HG03060 (cell line): ENCODE results near the gene SAFB2.

ENCODE experiments used
- ATAC-seq: cut with Tn5 transposase; IDR thresholded peaks from one replicate; pipeline ENCODE4 v1.9.1; 2021; ENCODE audit warnings: low read depth, moderate number of reproducible peaks; ENCODE audit not compliant: unreplicated experiment

SAFB2 gene

GRCh38 chr19:5635427-5635826, 12.9 kb upstream of the SAFB2 start:
- no peak for ATAC-seq

- ATAC-seq: no peak
Observed at GRCh38 chr19:5632657-5633056, 10.1 kb upstream of the SAFB2 start.

GRCh38 chr19:5632241-5632612, 9.7 kb upstream of the SAFB2 start:
- ATAC-seq: no peak

GRCh38 chr19:5631567-5632240, 9.1 kb upstream of the SAFB2 start:
- no peak for ATAC-seq

- no peak for ATAC-seq
Observed at GRCh38 chr19:5628919-5629481, 6.4 kb upstream of the SAFB2 start.

GRCh38 chr19:5628461-5628860, 5.9 kb upstream of the SAFB2 start:
- no peak for ATAC-seq

- no peak for ATAC-seq
Observed at GRCh38 chr19:5627395-5627904, 4.9 kb upstream of the SAFB2 start.

- no peak for ATAC-seq
Observed at GRCh38 chr19:5625641-5626040, 3.1 kb upstream of the SAFB2 start.

GRCh38 chr19:5624741-5625278, 2.2 kb upstream of the SAFB2 start:
- ATAC-seq: no peak

- ATAC-seq: no peak
Observed at GRCh38 chr19:5624018-5624663, 1.6 kb upstream of the SAFB2 start.

GRCh38 chr19:5623397-5624017, 931 bp upstream of the SAFB2 start:
- no peak for ATAC-seq

GRCh38 chr19:5621945-5622464, 571 bp downstream of the SAFB2 start:
- no peak for ATAC-seq

GRCh38 chr19:5621311-5621944, 1.1 kb downstream of the SAFB2 start:
- ATAC-seq: no peak

GRCh38 chr19:5619946-5620345, 2.6 kb downstream of the SAFB2 start:
- ATAC-seq: no peak

- ATAC-seq: no peak
Observed at GRCh38 chr19:5618591-5618990, 4.0 kb downstream of the SAFB2 start.

GRCh38 chr19:5617080-5617479, 5.5 kb downstream of the SAFB2 start:
- ATAC-seq: no peak

- no peak for ATAC-seq
Observed at GRCh38 chr19:5615756-5616327, 6.7 kb downstream of the SAFB2 start.

GRCh38 chr19:5612891-5613865, 9.4 kb downstream of the SAFB2 start:
- no peak for ATAC-seq

- ATAC-seq: no peak
Observed at GRCh38 chr19:5609881-5610448, 12.6 kb downstream of the SAFB2 start.
